Ishikawa (cell line): ENCODE data around the gene EMILIN1.

Source experiments
- CEBPB ChIP-seq: IDR thresholded peaks from 2 replicates; pipeline ENCODE4 v1.6.1; 2012
- EP300 ChIP-seq: IDR thresholded peaks from 2 replicates; pipeline ENCODE4 v1.6.1; 2012; ENCODE audit warnings: borderline replicate concordance
- TEAD4 ChIP-seq: IDR thresholded peaks from 2 replicates; pipeline ENCODE4 v1.6.1; 2012

GRCh38 chr2:27051902-27052645 lies 26.3 kb upstream of the EMILIN1 start:
- no peak for TF ChIP-seq CEBPB
- no peak for TF ChIP-seq EP300
- no peak for TF ChIP-seq TEAD4
